Body of pancreas (tissue), 4 donors: ENCODE results near the gene VPS26A.

ENCODE experiments used
- CTCF ChIP-seq, 7 experiments: fragments of 450-650 bp in 4 of 7; fragments of 200-600 bp in 3 of 7; sonication (generic) in 3 of 7; IDR thresholded peaks; one replicate each; pipeline ENCODE4 v1.5.1; 2016 to 2019; ENCODE audit warnings: antibody characterized with exemption in 7 of 7
- POLR2A ChIP-seq, 3 donors: fragments of 450-650 bp; IDR thresholded peaks; one replicate each; pipeline ENCODE4 v1.6.1; 2016; ENCODE audit warnings: antibody characterized with exemption in 3 of 3, mild to moderate bottlenecking in 2 of 3

DNA sequence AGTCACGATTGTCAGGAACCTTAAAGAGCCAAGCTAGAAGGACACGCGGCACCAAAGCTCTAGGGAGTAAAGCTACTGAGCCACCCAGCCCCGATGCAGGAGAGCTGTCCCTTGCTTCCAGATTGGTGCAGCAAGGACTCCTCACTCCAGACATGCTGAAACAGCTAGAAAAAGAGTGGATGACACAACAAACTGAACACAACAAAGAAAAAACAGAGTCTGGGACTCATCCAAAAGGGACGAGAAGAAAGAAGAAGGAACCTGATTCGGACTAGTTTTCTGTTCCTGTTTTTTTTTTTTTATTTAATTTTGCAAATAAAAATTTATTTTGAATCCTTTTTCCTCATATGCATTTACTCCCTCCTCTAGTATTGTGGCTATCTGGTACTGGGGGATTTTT, 84.8 kb downstream of the VPS26A start:
- TF ChIP-seq CTCF (IDR thresholded peaks at IDR 0.05), result no peak
- TF ChIP-seq POLR2A (IDR thresholded peaks at IDR 0.05), result no peak
